Measurements from ENCODE around the gene HOXD13.

Gene HOXD13

DNA sequence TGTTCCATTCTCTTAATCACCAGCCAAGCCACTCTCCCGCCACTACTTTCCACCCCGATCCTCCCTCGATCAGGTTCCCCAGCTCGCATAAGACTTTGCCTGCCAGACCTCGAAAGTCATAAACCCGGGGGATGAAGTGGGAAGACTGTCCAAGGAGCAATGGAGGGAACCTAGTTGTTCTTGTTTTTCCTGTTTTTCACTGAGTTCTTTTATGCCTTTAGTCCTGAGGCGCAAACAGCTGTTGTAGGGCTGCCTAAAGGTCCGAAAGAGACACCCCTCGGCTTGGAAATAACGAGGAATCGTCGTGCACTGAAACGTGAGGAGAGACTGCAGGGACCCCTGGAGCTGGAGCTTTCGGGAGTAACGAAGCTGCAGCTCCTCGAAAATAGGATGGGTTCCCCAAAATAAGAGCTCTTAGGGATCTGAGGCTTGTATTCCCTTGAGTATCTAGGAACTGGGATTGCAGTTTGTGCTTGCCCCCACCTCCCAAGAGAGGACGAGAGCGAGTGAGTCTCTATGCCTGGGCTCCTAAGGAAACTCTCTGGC, 5.4 kb downstream of the HOXD13 start (continued):
- TF ChIP-seq SCRT2 (tag by site-specific recombination; IDR thresholded peaks at IDR 0.05) (no peak), PRDM1 (tag by site-specific recombination; IDR thresholded peaks at IDR 0.05) (0 out of 2 replicates have a peak, but pooled peaks have one; percentile 1), ZBTB17 (tag by site-specific recombination; IDR thresholded peaks at IDR 0.05) (peak; percentile 10), ZSCAN23 (tag by site-specific recombination; IDR thresholded peaks at IDR 0.05) (no peak), SP3 (tag by site-specific recombination; IDR thresholded peaks at IDR 0.05) (no peak), SCRT1 (tag by site-specific recombination; IDR thresholded peaks at IDR 0.05; ENCODE audit: borderline replicate concordance) (no peak), ZFHX2 (tag by site-specific recombination; conservative IDR thresholded peaks at IDR 0.05) (no peak), ZBTB48 (tag by site-specific recombination; IDR thresholded peaks at IDR 0.05) (no peak), ZFP37 (tag by site-specific recombination; IDR thresholded peaks at IDR 0.05) (no peak), ZNF138 (tag by site-specific recombination; IDR thresholded peaks at IDR 0.05; ENCODE audit: borderline replicate concordance) (no peak), ZNF654 (tag by site-specific recombination; IDR thresholded peaks at IDR 0.05; ENCODE audit: low read depth) (no peak), ZNF514 (tag by site-specific recombination; IDR thresholded peaks at IDR 0.05) (no peak), BCL11B (tag by site-specific recombination; IDR thresholded peaks at IDR 0.05; ENCODE audit: low read depth) (no peak), ZNF660 (tag by site-specific recombination; IDR thresholded peaks at IDR 0.05) (no peak), ZNF114 (tag by site-specific recombination; IDR thresholded peaks at IDR 0.05) (no peak), ZNF112 (tag by site-specific recombination; IDR thresholded peaks at IDR 0.05) (no peak), KLF9 (tag by site-specific recombination; IDR thresholded peaks at IDR 0.05; ENCODE audit: low read depth) (no peak), YY1 (tag by site-specific recombination; IDR thresholded peaks at IDR 0.05) (no peak), MZF1 (tag by site-specific recombination; IDR thresholded peaks at IDR 0.05; ENCODE audit: borderline replicate concordance) (no peak), ZNF423 (tag by site-specific recombination; IDR thresholded peaks at IDR 0.05) (no peak), ZBTB1 (tag by site-specific recombination; IDR thresholded peaks at IDR 0.05) (no peak), ZNF791 (tag by site-specific recombination; IDR thresholded peaks at IDR 0.05) (no peak)
- TF ChIP-seq, protein P1, sequence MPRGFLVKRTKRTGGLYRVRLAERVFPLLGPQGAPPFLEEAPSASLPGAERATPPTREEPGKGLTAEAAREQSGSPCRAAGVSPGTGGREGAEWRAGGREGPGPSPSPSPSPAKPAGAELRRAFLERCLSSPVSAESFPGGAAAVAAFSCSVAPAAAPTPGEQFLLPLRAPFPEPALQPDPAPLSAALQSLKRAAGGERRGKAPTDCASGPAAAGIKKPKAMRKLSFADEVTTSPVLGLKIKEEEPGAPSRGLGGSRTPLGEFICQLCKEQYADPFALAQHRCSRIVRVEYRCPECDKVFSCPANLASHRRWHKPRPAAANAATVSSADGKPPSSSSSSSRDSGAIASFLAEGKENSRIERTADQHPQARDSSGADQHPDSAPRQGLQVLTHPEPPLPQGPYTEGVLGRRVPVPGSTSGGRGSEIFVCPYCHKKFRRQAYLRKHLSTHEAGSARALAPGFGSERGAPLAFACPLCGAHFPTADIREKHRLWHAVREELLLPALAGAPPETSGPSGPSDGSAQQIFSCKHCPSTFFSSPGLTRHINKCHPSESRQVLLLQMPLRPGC (tag by site-specific recombination; IDR thresholded peaks at IDR 0.05) = no peak
- TF ChIP-seq, protein P2, sequence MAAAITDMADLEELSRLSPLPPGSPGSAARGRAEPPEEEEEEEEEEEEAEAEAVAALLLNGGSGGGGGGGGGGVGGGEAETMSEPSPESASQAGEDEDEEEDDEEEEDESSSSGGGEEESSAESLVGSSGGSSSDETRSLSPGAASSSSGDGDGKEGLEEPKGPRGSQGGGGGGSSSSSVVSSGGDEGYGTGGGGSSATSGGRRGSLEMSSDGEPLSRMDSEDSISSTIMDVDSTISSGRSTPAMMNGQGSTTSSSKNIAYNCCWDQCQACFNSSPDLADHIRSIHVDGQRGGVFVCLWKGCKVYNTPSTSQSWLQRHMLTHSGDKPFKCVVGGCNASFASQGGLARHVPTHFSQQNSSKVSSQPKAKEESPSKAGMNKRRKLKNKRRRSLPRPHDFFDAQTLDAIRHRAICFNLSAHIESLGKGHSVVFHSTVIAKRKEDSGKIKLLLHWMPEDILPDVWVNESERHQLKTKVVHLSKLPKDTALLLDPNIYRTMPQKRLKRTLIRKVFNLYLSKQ (tag by site-specific recombination; IDR thresholded peaks at IDR 0.05; ENCODE audit: borderline replicate concordance) = no peak
- TF ChIP-seq, protein P3, sequence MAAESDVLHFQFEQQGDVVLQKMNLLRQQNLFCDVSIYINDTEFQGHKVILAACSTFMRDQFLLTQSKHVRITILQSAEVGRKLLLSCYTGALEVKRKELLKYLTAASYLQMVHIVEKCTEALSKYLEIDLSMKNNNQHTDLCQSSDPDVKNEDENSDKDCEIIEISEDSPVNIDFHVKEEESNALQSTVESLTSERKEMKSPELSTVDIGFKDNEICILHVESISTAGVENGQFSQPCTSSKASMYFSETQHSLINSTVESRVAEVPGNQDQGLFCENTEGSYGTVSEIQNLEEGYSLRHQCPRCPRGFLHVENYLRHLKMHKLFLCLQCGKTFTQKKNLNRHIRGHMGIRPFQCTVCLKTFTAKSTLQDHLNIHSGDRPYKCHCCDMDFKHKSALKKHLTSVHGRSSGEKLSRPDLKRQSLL (tag by site-specific recombination; IDR thresholded peaks at IDR 0.05) = no peak
- TF ChIP-seq, protein P4, sequence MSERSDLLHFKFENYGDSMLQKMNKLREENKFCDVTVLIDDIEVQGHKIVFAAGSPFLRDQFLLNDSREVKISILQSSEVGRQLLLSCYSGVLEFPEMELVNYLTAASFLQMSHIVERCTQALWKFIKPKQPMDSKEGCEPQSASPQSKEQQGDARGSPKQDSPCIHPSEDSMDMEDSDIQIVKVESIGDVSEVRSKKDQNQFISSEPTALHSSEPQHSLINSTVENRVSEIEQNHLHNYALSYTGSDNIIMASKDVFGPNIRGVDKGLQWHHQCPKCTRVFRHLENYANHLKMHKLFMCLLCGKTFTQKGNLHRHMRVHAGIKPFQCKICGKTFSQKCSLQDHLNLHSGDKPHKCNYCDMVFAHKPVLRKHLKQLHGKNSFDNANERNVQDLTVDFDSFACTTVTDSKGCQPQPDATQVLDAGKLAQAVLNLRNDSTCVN (tag by site-specific recombination; optimal IDR thresholded peaks at IDR 0.05) = no peak
- TF ChIP-seq, protein P5, sequence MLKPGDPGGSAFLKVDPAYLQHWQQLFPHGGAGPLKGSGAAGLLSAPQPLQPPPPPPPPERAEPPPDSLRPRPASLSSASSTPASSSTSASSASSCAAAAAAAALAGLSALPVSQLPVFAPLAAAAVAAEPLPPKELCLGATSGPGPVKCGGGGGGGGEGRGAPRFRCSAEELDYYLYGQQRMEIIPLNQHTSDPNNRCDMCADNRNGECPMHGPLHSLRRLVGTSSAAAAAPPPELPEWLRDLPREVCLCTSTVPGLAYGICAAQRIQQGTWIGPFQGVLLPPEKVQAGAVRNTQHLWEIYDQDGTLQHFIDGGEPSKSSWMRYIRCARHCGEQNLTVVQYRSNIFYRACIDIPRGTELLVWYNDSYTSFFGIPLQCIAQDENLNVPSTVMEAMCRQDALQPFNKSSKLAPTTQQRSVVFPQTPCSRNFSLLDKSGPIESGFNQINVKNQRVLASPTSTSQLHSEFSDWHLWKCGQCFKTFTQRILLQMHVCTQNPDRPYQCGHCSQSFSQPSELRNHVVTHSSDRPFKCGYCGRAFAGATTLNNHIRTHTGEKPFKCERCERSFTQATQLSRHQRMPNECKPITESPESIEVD (tag by site-specific recombination; IDR thresholded peaks at IDR 0.05) = no peak
- TF ChIP-seq, protein P6, sequence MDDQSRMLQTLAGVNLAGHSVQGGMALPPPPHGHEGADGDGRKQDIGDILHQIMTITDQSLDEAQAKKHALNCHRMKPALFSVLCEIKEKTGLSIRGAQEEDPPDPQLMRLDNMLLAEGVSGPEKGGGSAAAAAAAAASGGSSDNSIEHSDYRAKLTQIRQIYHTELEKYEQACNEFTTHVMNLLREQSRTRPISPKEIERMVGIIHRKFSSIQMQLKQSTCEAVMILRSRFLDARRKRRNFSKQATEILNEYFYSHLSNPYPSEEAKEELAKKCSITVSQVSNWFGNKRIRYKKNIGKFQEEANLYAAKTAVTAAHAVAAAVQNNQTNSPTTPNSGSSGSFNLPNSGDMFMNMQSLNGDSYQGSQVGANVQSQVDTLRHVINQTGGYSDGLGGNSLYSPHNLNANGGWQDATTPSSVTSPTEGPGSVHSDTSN (CRISPR knock-in tag; IDR thresholded peaks at IDR 0.05) = no peak
- TF ChIP-seq, protein P7, sequence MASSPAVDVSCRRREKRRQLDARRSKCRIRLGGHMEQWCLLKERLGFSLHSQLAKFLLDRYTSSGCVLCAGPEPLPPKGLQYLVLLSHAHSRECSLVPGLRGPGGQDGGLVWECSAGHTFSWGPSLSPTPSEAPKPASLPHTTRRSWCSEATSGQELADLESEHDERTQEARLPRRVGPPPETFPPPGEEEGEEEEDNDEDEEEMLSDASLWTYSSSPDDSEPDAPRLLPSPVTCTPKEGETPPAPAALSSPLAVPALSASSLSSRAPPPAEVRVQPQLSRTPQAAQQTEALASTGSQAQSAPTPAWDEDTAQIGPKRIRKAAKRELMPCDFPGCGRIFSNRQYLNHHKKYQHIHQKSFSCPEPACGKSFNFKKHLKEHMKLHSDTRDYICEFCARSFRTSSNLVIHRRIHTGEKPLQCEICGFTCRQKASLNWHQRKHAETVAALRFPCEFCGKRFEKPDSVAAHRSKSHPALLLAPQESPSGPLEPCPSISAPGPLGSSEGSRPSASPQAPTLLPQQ (tag by site-specific recombination; IDR thresholded peaks at IDR 0.05) = no peak
- TF ChIP-seq, protein P8, sequence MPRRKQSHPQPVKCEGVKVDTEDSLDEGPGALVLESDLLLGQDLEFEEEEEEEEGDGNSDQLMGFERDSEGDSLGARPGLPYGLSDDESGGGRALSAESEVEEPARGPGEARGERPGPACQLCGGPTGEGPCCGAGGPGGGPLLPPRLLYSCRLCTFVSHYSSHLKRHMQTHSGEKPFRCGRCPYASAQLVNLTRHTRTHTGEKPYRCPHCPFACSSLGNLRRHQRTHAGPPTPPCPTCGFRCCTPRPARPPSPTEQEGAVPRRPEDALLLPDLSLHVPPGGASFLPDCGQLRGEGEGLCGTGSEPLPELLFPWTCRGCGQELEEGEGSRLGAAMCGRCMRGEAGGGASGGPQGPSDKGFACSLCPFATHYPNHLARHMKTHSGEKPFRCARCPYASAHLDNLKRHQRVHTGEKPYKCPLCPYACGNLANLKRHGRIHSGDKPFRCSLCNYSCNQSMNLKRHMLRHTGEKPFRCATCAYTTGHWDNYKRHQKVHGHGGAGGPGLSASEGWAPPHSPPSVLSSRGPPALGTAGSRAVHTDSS (tag by site-specific recombination; IDR thresholded peaks at IDR 0.05) = no peak
